Stimulated activated CD8-positive, alpha-beta memory T cell treated with anti-CD3 and anti-CD28 coated beads, Interleukin-15, amount 100 ng/mL, for 4 hours (primary cell): ENCODE data around the gene BATF.

Experiments
- DNase-seq, 2 donors: peaks; one replicate each; pipeline ENCODE4 v3.0.0-alpha.2; 2020; ENCODE audit warnings: low read depth in 2 of 2

The BATF gene

DNA sequence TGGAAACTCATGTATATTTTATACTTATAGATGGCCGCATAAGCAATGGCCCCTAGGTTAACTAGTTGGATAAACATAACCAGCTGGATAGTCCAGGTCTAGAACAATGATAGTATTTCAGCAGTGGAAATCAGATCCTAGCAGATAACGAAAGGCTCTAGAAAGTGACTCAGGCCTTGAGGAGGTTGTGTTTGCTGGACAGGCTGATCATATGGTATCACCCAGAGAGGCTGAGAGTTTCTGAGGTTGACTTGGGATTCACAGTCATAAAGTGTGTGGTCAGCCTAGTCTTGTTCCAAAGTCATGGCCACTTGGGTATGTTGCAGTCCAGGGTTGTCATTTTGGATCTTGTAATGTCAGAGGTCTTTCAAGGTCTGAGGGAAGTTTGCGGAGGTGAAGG lies 73.0 kb downstream of the BATF start:
- no peak for DNase-seq
